Measurements from ENCODE around the gene SIX5.

SIX5 gene

GRCh38 chr19:45773384-45773783, 4.3 kb upstream of the SIX5 start:
- Histone ChIP-seq H3K9me3 (replicated peaks; ENCODE audit: insufficient read depth, low read length) (no peaks in the 10 kb centered on the region), H4K20me1 (ENCODE audit: insufficient read depth, low read length) (no peaks in the 10 kb centered on the region), H3K9ac (ENCODE audit: low read length) (no peak overlapping the region), H3F3A (ENCODE audit: insufficient read depth, low read length) (peaks cover 14% of the 10 kb centered on the region), H3K4me3 (ENCODE audit: low read length) (no peak overlapping the region), H3K36me3 (replicated peaks; ENCODE audit: insufficient read depth, low read length) (no peaks in the 10 kb centered on the region), H3K4me2 (ENCODE audit: low read depth, low read length) (no peak overlapping the region), H3K79me2 (ENCODE audit: low read length) (no peaks in the 10 kb centered on the region), H3K9me2 (replicated peaks; ENCODE audit: insufficient read depth, low read length) (no peaks in the 10 kb centered on the region), H3K27me3 (replicated peaks; ENCODE audit: insufficient read depth, low read length) (no peaks in the 10 kb centered on the region), H3K27ac (ENCODE audit: low read length) (no peak overlapping the region), H3K4me1 (ENCODE audit: low read length) (peaks cover 5% of the 10 kb centered on the region), H2AFZ (ENCODE audit: low read length) (no peak overlapping the region)
- no peak for DNase-seq
- TF ChIP-seq EZH2phosphoT487 (IDR thresholded peaks at IDR 0.05; ENCODE audit: low read length) = no peak
- no peak for TF ChIP-seq CTCF (IDR thresholded peaks at IDR 0.05; ENCODE audit: low read length)
- no peak for TF ChIP-seq EZH2 (optimal IDR thresholded peaks at IDR 0.05; ENCODE audit: low read depth, low read length)

GRCh38 chr19:45772912-45773311, 3.9 kb upstream of the SIX5 start:
- H4K20me1 ChIP-seq (ENCODE audit: insufficient read depth, low read length) = no peaks in the 10 kb centered on the region
- no peaks in the 10 kb centered on the region for H3K79me2 ChIP-seq (ENCODE audit: low read length)
- H3K27me3 ChIP-seq (replicated peaks; ENCODE audit: insufficient read depth, low read length) = peaks cover 3% of the 10 kb centered on the region; the same call in 1 of the 2 replicates
- H2AFZ ChIP-seq (ENCODE audit: low read length) = no peak overlapping the region
- H3K9ac ChIP-seq (ENCODE audit: low read length) = no peak overlapping the region
- no peak overlapping the region for H3K4me2 ChIP-seq (ENCODE audit: low read depth, low read length)
- no peaks in the 10 kb centered on the region for H3K9me2 ChIP-seq (replicated peaks; ENCODE audit: insufficient read depth, low read length)
- TF ChIP-seq EZH2phosphoT487 (IDR thresholded peaks at IDR 0.05; ENCODE audit: low read length) (no peak), EZH2 (optimal IDR thresholded peaks at IDR 0.05; ENCODE audit: low read depth, low read length) (no peak)
- H3K36me3 ChIP-seq (replicated peaks; ENCODE audit: insufficient read depth, low read length) = no peaks in the 10 kb centered on the region
- no peak for DNase-seq
- peaks cover 14% of the 10 kb centered on the region for H3F3A ChIP-seq (ENCODE audit: insufficient read depth, low read length)
- no peaks in the 10 kb centered on the region for H3K9me3 ChIP-seq (replicated peaks; ENCODE audit: insufficient read depth, low read length)
- H3K4me1 ChIP-seq (ENCODE audit: low read length) = peaks cover 5% of the 10 kb centered on the region
- H3K27ac ChIP-seq (ENCODE audit: low read length) = no peak overlapping the region
- H3K4me3 ChIP-seq (ENCODE audit: low read length) = no peak overlapping the region

GRCh38 chr19:45772130-45772840, 3.2 kb upstream of the SIX5 start:
- H3K4me1 ChIP-seq (ENCODE audit: low read length) = peaks cover 5% of the 10 kb centered on the region

More at GRCh38 chr19:45772130-45772840, 3.2 kb upstream of the SIX5 start:
- no peak overlapping the region for H3K4me3 ChIP-seq (ENCODE audit: low read length)
- no peaks in the 10 kb centered on the region for H3K79me2 ChIP-seq (ENCODE audit: low read length)
- H3F3A ChIP-seq (ENCODE audit: insufficient read depth, low read length) = peaks cover 14% of the 10 kb centered on the region
- H3K9me3 ChIP-seq (replicated peaks; ENCODE audit: insufficient read depth, low read length) = no peaks in the 10 kb centered on the region
- TF ChIP-seq EZH2phosphoT487 (IDR thresholded peaks at IDR 0.05; ENCODE audit: low read length) = no peak
- no peak for TF ChIP-seq CTCF (IDR thresholded peaks at IDR 0.05; ENCODE audit: low read length)
- no peak for TF ChIP-seq EZH2 (optimal IDR thresholded peaks at IDR 0.05; ENCODE audit: low read depth, low read length)
- DNase-seq = no peak
- H4K20me1 ChIP-seq (ENCODE audit: insufficient read depth, low read length) = no peaks in the 10 kb centered on the region
- no peak overlapping the region for H2AFZ ChIP-seq (ENCODE audit: low read length)
- H3K27ac ChIP-seq (ENCODE audit: low read length) = no peak overlapping the region
- H3K27me3 ChIP-seq (replicated peaks; ENCODE audit: insufficient read depth, low read length) = peaks cover 8% of the 10 kb centered on the region; the same call in 1 of the 2 replicates
- no peaks in the 10 kb centered on the region for H3K9me2 ChIP-seq (replicated peaks; ENCODE audit: insufficient read depth, low read length)
- no peaks in the 10 kb centered on the region for H3K36me3 ChIP-seq (replicated peaks; ENCODE audit: insufficient read depth, low read length)
- no peak overlapping the region for H3K4me2 ChIP-seq (ENCODE audit: low read depth, low read length)
- no peak overlapping the region for H3K9ac ChIP-seq (ENCODE audit: low read length)

All from MM.1S (cell line).